Fibroblast of lung (primary cell): Measurements from ENCODE around the gene FKBP10. TPM values are rescaled to one million over a fixed set of nuclear protein-coding genes. Genes with fewer than 3 reads are reported as not detected.

Experiments used
- DNase-seq, 2 donors: peaks; one replicate each; pipeline versions ENCODE4 v3.0.0 to v3.0.0-alpha.2; 2010; ENCODE audit warnings: low read depth in 2 of 2
- H2AFZ ChIP-seq: 2 replicates; pipeline ENCODE4 v1.5.1; 2012; ENCODE audit warnings: low read length, control low read depth, inconsistent platforms
- H3K27ac ChIP-seq: 2 replicates; pipeline ENCODE4 v1.5.1; 2011; ENCODE audit warnings: low read length, control low read depth; ENCODE audit not compliant: insufficient read depth
- H3K27me3 ChIP-seq: 2 replicates; pipeline ENCODE4 v1.5.1; 2011; ENCODE audit warnings: mild to moderate bottlenecking, low read length; ENCODE audit not compliant: control insufficient read depth, insufficient read depth
- H3K36me3 ChIP-seq: 2 replicates; pipeline ENCODE4 v1.5.1; 2011; ENCODE audit warnings: low read length; ENCODE audit not compliant: control insufficient read depth, insufficient read depth
- H3K4me1 ChIP-seq: 2 replicates; pipeline ENCODE4 v1.5.1; 2011; ENCODE audit warnings: low read length; ENCODE audit not compliant: control insufficient read depth, insufficient read depth; ENCODE audit errors: extremely low read depth
- H3K4me2 ChIP-seq: 2 replicates; pipeline ENCODE4 v1.5.1; 2011; ENCODE audit warnings: low read length, control low read depth; ENCODE audit not compliant: insufficient read depth; ENCODE audit errors: extremely low read depth
- H3K4me3 ChIP-seq, 4 experiments: fragments of 200-600 bp in 1 of 4; sonication (generic) in 1 of 4; replicated peaks in 1 of 4; 2 replicates each; pipeline ENCODE4 v1.5.1; 2011 to 2016; ENCODE audit warnings: low read length in 4 of 4, low read depth in 3 of 4, mild to moderate bottlenecking in 3 of 4, control low read depth in 2 of 4, inconsistent platforms in 1 of 4, mixed read lengths in 1 of 4; ENCODE audit not compliant: insufficient read depth in 1 of 4; ENCODE audit errors: control extremely low read depth in 1 of 4
- H3K79me2 ChIP-seq: 2 replicates; pipeline ENCODE4 v1.5.1; 2012; ENCODE audit warnings: mild to moderate bottlenecking, low read length, inconsistent platforms; ENCODE audit not compliant: control insufficient read depth, insufficient read depth
- H3K9ac ChIP-seq: 2 replicates; pipeline ENCODE4 v1.5.1; 2011; ENCODE audit warnings: mild to moderate bottlenecking, low read length, control low read depth; ENCODE audit not compliant: insufficient read depth
- H3K9me3 ChIP-seq: 2 replicates; pipeline ENCODE4 v1.5.1; 2012; ENCODE audit warnings: low read depth, low read length; ENCODE audit not compliant: control insufficient read depth, insufficient read depth
- H4K20me1 ChIP-seq: 2 replicates; pipeline ENCODE4 v1.5.1; 2011; ENCODE audit warnings: low read length; ENCODE audit not compliant: control insufficient read depth, insufficient read depth; ENCODE audit errors: extremely low read depth
- CTCF ChIP-seq, 2 donors: IDR thresholded peaks in 1 of 2; conservative IDR thresholded peaks in 1 of 2; 1 replicate in 1 of 2; 2 replicates in 1 of 2; pipeline ENCODE4 v1.5.1; 2011 to 2012; ENCODE audit warnings: low read length in 2 of 2, control low read depth in 1 of 2, inconsistent platforms in 1 of 2, low read depth in 1 of 2, mild to moderate bottlenecking in 1 of 2
- EZH2 ChIP-seq: IDR thresholded peaks from 2 replicates; pipeline ENCODE4 v1.5.1; 2012; ENCODE audit warnings: low read length, control low read depth, mild to moderate bottlenecking; ENCODE audit errors: missing control alignments
- polyA plus RNA-seq, 2 donors: library from polyadenylated mRNA; depleted of rRNA in 1 of 2; stranded (reverse) in 1 of 2; unstranded in 1 of 2; fragments of >200 nt; gene quantifications; 2 replicates each; pipeline ENCODE4 v1.2.1, GENCODE V29; 2011 to 2012; ENCODE audit warnings: missing spikeins in 1 of 2
- total RNA-seq: library from RNA; depleted of rRNA; stranded (reverse); fragments of >200 nt; gene quantifications from 2 replicates; pipeline ENCODE4 v1.2.1, GENCODE V29; 2014

FKBP10 gene
- total and polyA plus RNA-seq, 2 donors (not counting 1 experiment from before 2014, with no cell fraction given) = 182 to 242 TPM

- Histone ChIP-seq H3K27me3 (no peaks in the 10 kb centered on the region), H3K9ac (no peak overlapping the region), H3K4me1 (no peaks in the 10 kb centered on the region), H2AFZ (no peak overlapping the region), H3K4me2 (no peak overlapping the region), H3K4me3 (no peak overlapping the region), H4K20me1 (no peaks in the 10 kb centered on the region), H3K27ac (no peak overlapping the region), H3K79me2 (no peaks in the 10 kb centered on the region), H3K36me3 (peaks cover 26% of the 10 kb centered on the region), H3K9me3 (no peaks in the 10 kb centered on the region)
- TF ChIP-seq CTCF (conservative IDR thresholded peaks at IDR 0.05 in 1 of 2, IDR thresholded peaks at IDR 0.05 in 1 of 2; ENCODE audit: low read depth in 1 of 2, low read length in 2 of 2) (no peak), EZH2 (no peak)
- no peak for DNase-seq
Observed at GRCh38 chr17:41871789-41872188, 59.0 kb downstream of the FKBP10 start.

Other genes with a start within 250 kb of the FKBP10 start
- gene KRT9, start 240.9 kb upstream of the FKBP10 start, total RNA-seq = not detected in 2 replicates
- gene KRT9, start 240.9 kb upstream of the FKBP10 start, polyA plus RNA-seq = not detected in 2 replicates
- gene KRT14, start 226.1 kb upstream of the FKBP10 start, total RNA-seq = not detected in 2 replicates
- 0.62 and 0.94 TPM in 2 replicates for gene KRT14, start 226.1 kb upstream of the FKBP10 start, polyA plus RNA-seq
- gene KRT16, start 200.2 kb upstream of the FKBP10 start, total RNA-seq = not detected in 2 replicates
- gene KRT16, start 200.2 kb upstream of the FKBP10 start, polyA plus RNA-seq = 0.05 and 0.09 TPM in 2 replicates
- 0.26 and 0.50 TPM in 2 replicates for gene KRT17, start 188.4 kb upstream of the FKBP10 start, total RNA-seq
- 0.89 and 0.90 TPM in 2 replicates for gene KRT17, start 188.4 kb upstream of the FKBP10 start, polyA plus RNA-seq
- gene EIF1, start 124.1 kb upstream of the FKBP10 start, total RNA-seq = 112 and 145 TPM in 2 replicates
- 225 and 256 TPM in 2 replicates for gene EIF1, start 124.1 kb upstream of the FKBP10 start, polyA plus RNA-seq
- not detected in 2 replicates for gene GAST, start 100.7 kb upstream of the FKBP10 start, total RNA-seq
- not detected in 2 replicates for gene GAST, start 100.7 kb upstream of the FKBP10 start, polyA plus RNA-seq
- gene HAP1, start 78.4 kb upstream of the FKBP10 start, total RNA-seq = 0.17 and 0.26 TPM in 2 replicates
- 0.01 and 0.02 TPM in 2 replicates for gene HAP1, start 78.4 kb upstream of the FKBP10 start, polyA plus RNA-seq
- gene JUP, start 26.3 kb upstream of the FKBP10 start, total RNA-seq = 6.4 and 13.2 TPM in 2 replicates
- gene JUP, start 26.3 kb upstream of the FKBP10 start, polyA plus RNA-seq = 3.2 and 12.6 TPM in 2 replicates
- gene P3H4, start 1.1 kb upstream of the FKBP10 start, total RNA-seq = 36.8 and 42.1 TPM in 2 replicates
- gene P3H4, start 1.1 kb upstream of the FKBP10 start, polyA plus RNA-seq = 29.1 and 37.0 TPM in 2 replicates
- gene NT5C3B, start 23.2 kb downstream of the FKBP10 start, total RNA-seq = 61.9 and 88.1 TPM in 2 replicates
- gene NT5C3B, start 23.2 kb downstream of the FKBP10 start, polyA plus RNA-seq = 83.5 and 101 TPM in 2 replicates
- 0.26 and 0.33 TPM in 2 replicates for gene KLHL10, start 24.8 kb downstream of the FKBP10 start, total RNA-seq
- 0.20 and 0.33 TPM in 2 replicates for gene KLHL10, start 24.8 kb downstream of the FKBP10 start, polyA plus RNA-seq
- 24.4 and 28.2 TPM in 2 replicates for gene KLHL11, start 52.4 kb downstream of the FKBP10 start, total RNA-seq
- gene KLHL11, start 52.4 kb downstream of the FKBP10 start, polyA plus RNA-seq = 8.1 and 8.7 TPM in 2 replicates
- gene ACLY, start 105.9 kb downstream of the FKBP10 start, total RNA-seq = 108 and 312 TPM in 2 replicates
- gene ACLY, start 105.9 kb downstream of the FKBP10 start, polyA plus RNA-seq = 225 and 241 TPM in 2 replicates
- gene ODAD4, start 117.6 kb downstream of the FKBP10 start, total RNA-seq = 0.99 and 1.3 TPM in 2 replicates
- 0.36 and 0.50 TPM in 2 replicates for gene ODAD4, start 117.6 kb downstream of the FKBP10 start, polyA plus RNA-seq
- 50.6 and 60.4 TPM in 2 replicates for gene CNP, start 153.8 kb downstream of the FKBP10 start, total RNA-seq
- gene CNP, start 153.8 kb downstream of the FKBP10 start, polyA plus RNA-seq = 57.7 and 59.9 TPM in 2 replicates
- gene DNAJC7, start 204.4 kb downstream of the FKBP10 start, total RNA-seq = 59.6 and 78.8 TPM in 2 replicates
- 53.5 and 56.4 TPM in 2 replicates for gene DNAJC7, start 204.4 kb downstream of the FKBP10 start, polyA plus RNA-seq
- gene NKIRAS2, start 207.1 kb downstream of the FKBP10 start, total RNA-seq = 18.8 and 19.8 TPM in 2 replicates
- 36.0 and 37.7 TPM in 2 replicates for gene NKIRAS2, start 207.1 kb downstream of the FKBP10 start, polyA plus RNA-seq
- 0.26 and 0.66 TPM in 2 replicates for gene C17orf113, start 237.6 kb downstream of the FKBP10 start, total RNA-seq
- gene C17orf113, start 237.6 kb downstream of the FKBP10 start, polyA plus RNA-seq = 0.02 and 0.07 TPM in 2 replicates